Mesendoderm (in vitro differentiated cells): ENCODE results near the gene C15orf39.

Source experiments
- DNase-seq: peaks from one replicate; pipeline ENCODE4 v3.0.0; 2013
- H2AK5ac ChIP-seq: 2 replicates; pipeline ENCODE4 v1.6.1; 2013; ENCODE audit warnings: low read length, inconsistent platforms
- H2BK120ac ChIP-seq: 2 replicates; pipeline ENCODE4 v1.6.1; 2013; ENCODE audit warnings: low read depth, mild to moderate bottlenecking, low read length, moderate library complexity, mixed read lengths
- H2BK15ac ChIP-seq: replicated peaks from 2 replicates; pipeline ENCODE4 v1.6.1; 2013; ENCODE audit warnings: low read depth, mild to moderate bottlenecking, moderate library complexity
- H2BK5ac ChIP-seq: 2 replicates; pipeline ENCODE4 v1.6.1; 2013; ENCODE audit warnings: low read length, inconsistent platforms
- H3K18ac ChIP-seq: 2 replicates; pipeline ENCODE4 v1.6.1; 2013; ENCODE audit warnings: mild to moderate bottlenecking, low read length, mixed read lengths
- H3K23ac ChIP-seq: one replicate; pipeline ENCODE4 v1.6.1; 2013; ENCODE audit warnings: low read length
- H3K27ac ChIP-seq: 2 replicates; pipeline ENCODE4 v1.5.1; 2013; ENCODE audit warnings: low read depth, mild to moderate bottlenecking, inconsistent platforms, low read length, moderate library complexity
- H3K27me3 ChIP-seq: 2 replicates; pipeline ENCODE4 v1.6.1; 2013; ENCODE audit warnings: low read length, control low read depth, mild to moderate bottlenecking, inconsistent platforms; ENCODE audit not compliant: insufficient read depth, poor library complexity
- H3K36me3 ChIP-seq: 2 replicates; pipeline ENCODE4 v1.6.1; 2013; ENCODE audit warnings: low read length, inconsistent platforms; ENCODE audit not compliant: control insufficient read depth, insufficient read depth
- H3K4ac ChIP-seq: one replicate; pipeline ENCODE4 v1.6.1; 2013; ENCODE audit warnings: low read depth, mild to moderate bottlenecking, low read length, moderate library complexity
- H3K4me1 ChIP-seq: 2 replicates; pipeline ENCODE4 v1.6.1; 2013; ENCODE audit warnings: low read depth, low read length, inconsistent platforms; ENCODE audit not compliant: control insufficient read depth
- H3K4me2 ChIP-seq: 2 replicates; pipeline ENCODE4 v1.6.1; 2013; ENCODE audit warnings: low read length
- H3K4me3 ChIP-seq: 2 replicates; pipeline ENCODE4 v1.5.1; 2013; ENCODE audit warnings: mild to moderate bottlenecking, low read length
- H3K56ac ChIP-seq: one replicate; pipeline ENCODE4 v1.6.1; 2013; ENCODE audit warnings: low read length
- H3K79me1 ChIP-seq: 2 replicates; pipeline ENCODE4 v1.6.1; 2013; ENCODE audit warnings: low read length, inconsistent platforms
- H3K79me2 ChIP-seq: 2 replicates; pipeline ENCODE4 v1.6.1; 2013; ENCODE audit warnings: mild to moderate bottlenecking, low read length; ENCODE audit not compliant: control insufficient read depth, insufficient read depth
- H3K9ac ChIP-seq: 2 replicates; pipeline ENCODE4 v1.6.1; 2013; ENCODE audit warnings: low read length, inconsistent platforms
- H4K5ac ChIP-seq: one replicate; pipeline ENCODE4 v1.6.1; 2013; ENCODE audit warnings: low read length
- H4K8ac ChIP-seq: one replicate; pipeline ENCODE4 v1.6.1; 2013; ENCODE audit warnings: low read depth, mild to moderate bottlenecking, control low read depth, low read length, moderate library complexity
- WGBS: extraction: QIAGEN DNeasy Blood & Tissue Kit; methylation state at CpG from one replicate; pipeline ENCODE4 v1.1.7; 2013; ENCODE audit warnings: low lambda C conversion rate, missing lambda C conversion rate; ENCODE audit not compliant: insufficient coverage; ENCODE audit errors: extremely low coverage; 5-methylcytosine and 5-hydroxymethylcytosine counted together

The C15orf39 gene

DNA sequence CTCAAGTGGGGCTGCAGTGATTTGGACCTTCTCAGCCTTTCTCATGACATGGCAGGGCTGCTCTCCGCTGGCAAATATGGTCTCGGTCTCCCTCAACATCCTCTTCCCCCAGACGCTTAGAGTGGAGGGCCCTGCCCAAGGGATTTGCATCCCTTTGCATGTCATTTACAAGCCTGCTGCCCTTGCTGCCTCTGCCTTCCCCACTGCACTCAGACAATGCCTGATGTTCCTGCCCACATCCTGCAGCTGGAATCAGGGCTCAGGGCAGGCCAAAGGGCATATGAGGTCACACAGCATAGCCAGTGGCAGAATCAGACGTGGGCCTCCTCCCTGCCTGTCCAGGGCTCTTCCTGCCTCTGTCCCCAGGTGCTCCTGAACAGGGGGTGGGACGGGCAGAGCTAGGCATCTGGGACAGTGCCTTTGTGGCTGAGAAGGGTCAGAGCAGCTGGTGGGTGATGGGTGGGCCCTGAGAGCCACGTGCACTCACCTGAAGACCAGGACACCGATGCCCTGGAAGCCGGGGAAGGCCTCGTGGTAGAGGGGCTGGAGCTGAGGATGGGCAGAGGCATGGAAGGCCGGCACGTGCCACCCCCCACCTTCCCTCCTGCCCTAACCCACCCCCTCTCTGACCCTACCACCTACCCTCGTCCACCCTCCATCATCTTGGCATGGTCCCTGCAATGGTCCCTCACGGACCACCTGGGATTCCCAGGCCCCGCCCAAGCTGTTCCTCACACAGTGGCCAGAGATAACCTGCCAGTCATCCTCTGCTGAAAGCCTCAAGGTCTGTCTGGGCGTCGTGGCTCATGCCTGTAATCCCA is 29.1 kb downstream of the C15orf39 start:
- no peak overlapping the region for H2BK5ac ChIP-seq
- H4K8ac ChIP-seq = no peak overlapping the region
- H3K27me3 ChIP-seq = no peaks in the 10 kb centered on the region
- H3K56ac ChIP-seq = no peak overlapping the region
- H3K9ac ChIP-seq = no peak overlapping the region
- H3K4me2 ChIP-seq = no peak overlapping the region
- H3K79me2 ChIP-seq = no peaks in the 10 kb centered on the region
- no peak overlapping the region for H3K18ac ChIP-seq
- H2BK15ac ChIP-seq = no peak overlapping the region
- peak; percentile 39 for DNase-seq
- H3K23ac ChIP-seq = no peak overlapping the region
- no peaks in the 10 kb centered on the region for H3K4me1 ChIP-seq
- WGBS = no CpG with 5 or more reads among the region's 16 CpGs
- no peak overlapping the region for H3K4ac ChIP-seq
- no peak overlapping the region for H3K27ac ChIP-seq
- no peak overlapping the region for H3K4me3 ChIP-seq
- H3K79me1 ChIP-seq = no peaks in the 10 kb centered on the region
- H2AK5ac ChIP-seq = no peak overlapping the region
- H4K5ac ChIP-seq = no peak overlapping the region
- H3K36me3 ChIP-seq = no peaks in the 10 kb centered on the region
- no peak overlapping the region for H2BK120ac ChIP-seq

DNA sequence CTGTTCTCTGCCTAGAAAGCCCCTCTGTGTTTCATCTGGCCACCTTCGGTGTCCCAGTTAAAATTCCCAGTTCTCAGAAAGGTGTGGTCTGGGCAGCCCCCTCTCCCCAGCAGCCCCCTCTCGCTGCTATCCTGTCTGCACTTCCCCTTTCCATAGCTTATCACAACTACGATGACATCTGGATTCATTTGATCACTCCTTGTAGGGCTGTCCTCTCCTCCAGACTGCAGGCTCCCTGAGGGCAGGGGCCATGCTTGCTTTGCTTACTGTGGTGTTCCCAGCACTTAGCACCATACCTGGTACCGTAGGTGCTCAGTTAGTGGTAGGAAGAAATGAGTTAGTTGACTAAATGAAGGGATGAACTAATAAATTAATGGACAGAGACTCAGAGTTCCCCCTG is 30.2 kb downstream of the C15orf39 start:
- no CpG with 5 or more reads among the region's 4 CpGs for WGBS
- no peak overlapping the region for H3K27ac ChIP-seq
- no peak overlapping the region for H3K4me3 ChIP-seq
- no peak overlapping the region for H3K56ac ChIP-seq
- no peak overlapping the region for H3K9ac ChIP-seq
- H2AK5ac ChIP-seq = no peak overlapping the region
- no peaks in the 10 kb centered on the region for H3K36me3 ChIP-seq
- H3K4me1 ChIP-seq = no peaks in the 10 kb centered on the region
- no peak overlapping the region for H3K23ac ChIP-seq
- no peaks in the 10 kb centered on the region for H3K79me2 ChIP-seq
- no peak overlapping the region for H3K18ac ChIP-seq
- no peak for DNase-seq
- no peak overlapping the region for H2BK120ac ChIP-seq
- no peak overlapping the region for H4K5ac ChIP-seq
- no peak overlapping the region for H2BK5ac ChIP-seq
- H3K4me2 ChIP-seq = no peak overlapping the region
- no peak overlapping the region for H2BK15ac ChIP-seq
- no peaks in the 10 kb centered on the region for H3K79me1 ChIP-seq
- H3K27me3 ChIP-seq = no peaks in the 10 kb centered on the region
- H4K8ac ChIP-seq = no peak overlapping the region
- H3K4ac ChIP-seq = no peak overlapping the region

DNA sequence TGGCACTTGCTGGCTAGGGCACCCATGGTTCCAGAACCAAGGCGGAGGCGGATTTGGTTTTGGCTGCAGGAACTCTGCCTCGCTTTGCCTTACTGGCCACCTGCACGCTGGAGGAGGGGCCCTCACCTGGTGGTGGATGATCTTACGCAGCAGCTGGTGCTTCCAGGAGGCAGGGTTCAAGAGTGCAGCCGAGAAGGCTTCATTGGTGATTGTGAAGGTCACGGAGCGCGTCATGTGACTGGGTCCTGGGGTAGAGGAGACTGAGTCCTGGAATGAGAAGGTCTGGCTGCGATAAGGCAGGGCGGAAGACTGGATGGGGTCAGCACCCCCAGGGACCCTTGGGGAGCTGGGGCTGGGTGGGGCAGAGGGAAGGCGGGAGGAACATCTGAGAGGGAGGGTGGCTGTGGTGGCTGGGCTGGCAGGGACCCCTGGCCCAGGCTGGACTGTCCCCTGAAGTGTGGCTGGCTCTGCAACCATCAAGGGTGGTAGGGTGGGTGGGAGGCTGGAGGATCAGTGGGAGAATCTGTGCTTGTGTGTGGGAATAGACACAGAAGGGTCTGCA is 30.7 kb downstream of the C15orf39 start:
- H3K18ac ChIP-seq = no peak overlapping the region
- H3K27ac ChIP-seq = no peak overlapping the region
- H3K79me1 ChIP-seq = no peaks in the 10 kb centered on the region
- no peak for DNase-seq
- H3K27me3 ChIP-seq = no peaks in the 10 kb centered on the region
- no peaks in the 10 kb centered on the region for H3K36me3 ChIP-seq
- H2BK120ac ChIP-seq = no peak overlapping the region
- H3K9ac ChIP-seq = no peak overlapping the region
- H3K79me2 ChIP-seq = no peaks in the 10 kb centered on the region
- H3K23ac ChIP-seq = no peak overlapping the region
- H2BK5ac ChIP-seq = no peak overlapping the region
- no peak overlapping the region for H2BK15ac ChIP-seq
- WGBS = no CpG with 5 or more reads among the region's 12 CpGs
- no peak overlapping the region for H3K4ac ChIP-seq
- no peak overlapping the region for H4K8ac ChIP-seq
- no peaks in the 10 kb centered on the region for H3K4me1 ChIP-seq
- no peak overlapping the region for H3K4me3 ChIP-seq
- no peak overlapping the region for H4K5ac ChIP-seq
- H3K4me2 ChIP-seq = no peak overlapping the region
- H3K56ac ChIP-seq = no peak overlapping the region
- no peak overlapping the region for H2AK5ac ChIP-seq

DNA sequence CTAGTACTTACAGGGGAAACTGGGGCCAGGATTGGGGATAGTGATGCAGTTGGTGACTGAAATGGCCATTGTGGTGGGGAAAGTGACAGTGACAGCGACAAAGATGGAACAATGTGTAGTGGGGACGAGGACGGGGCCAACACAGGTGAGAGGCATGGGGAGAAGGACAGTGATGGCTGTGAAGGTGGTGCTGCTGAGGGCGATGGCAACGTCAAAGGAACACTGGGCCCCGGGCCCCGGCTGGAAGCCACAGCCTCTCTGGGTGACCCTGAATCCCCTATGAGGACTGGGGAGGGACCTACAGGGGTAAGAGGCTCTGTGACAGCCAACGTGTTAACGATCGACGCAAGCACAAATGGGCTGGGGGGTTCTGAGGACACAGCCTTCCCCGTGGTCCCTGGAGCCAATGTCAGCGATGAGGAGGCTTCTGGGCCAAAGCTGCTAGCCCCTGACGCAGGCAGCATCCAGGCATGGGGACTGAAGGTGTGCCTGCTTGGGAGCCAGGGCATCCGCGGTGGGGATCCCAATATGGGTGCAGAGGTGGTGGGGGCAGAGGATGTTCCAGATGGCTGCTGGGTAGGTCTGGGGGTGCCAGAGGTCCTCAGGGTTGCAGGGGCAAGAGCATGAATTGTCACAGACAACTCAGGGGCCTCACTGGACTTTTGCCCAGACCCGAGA is 31.3 kb downstream of the C15orf39 start:
- Histone ChIP-seq H3K27ac (no peak overlapping the region), H3K56ac (no peak overlapping the region), H2BK120ac (no peak overlapping the region), H4K5ac (no peak overlapping the region), H4K8ac (no peak overlapping the region), H3K4me1 (no peaks in the 10 kb centered on the region), H3K27me3 (no peaks in the 10 kb centered on the region), H3K18ac (no peak overlapping the region), H3K79me1 (no peaks in the 10 kb centered on the region), H3K23ac (no peak overlapping the region), H3K4me3 (no peak overlapping the region), H3K4me2 (no peak overlapping the region), H2BK15ac (no peak overlapping the region), H3K36me3 (no peaks in the 10 kb centered on the region), H3K4ac (no peak overlapping the region), H3K79me2 (no peaks in the 10 kb centered on the region), H3K9ac (no peak overlapping the region), H2AK5ac (no peak overlapping the region), H2BK5ac (no peak overlapping the region)
- WGBS = no CpG with 5 or more reads among the region's 17 CpGs
- DNase-seq = no peak

DNA sequence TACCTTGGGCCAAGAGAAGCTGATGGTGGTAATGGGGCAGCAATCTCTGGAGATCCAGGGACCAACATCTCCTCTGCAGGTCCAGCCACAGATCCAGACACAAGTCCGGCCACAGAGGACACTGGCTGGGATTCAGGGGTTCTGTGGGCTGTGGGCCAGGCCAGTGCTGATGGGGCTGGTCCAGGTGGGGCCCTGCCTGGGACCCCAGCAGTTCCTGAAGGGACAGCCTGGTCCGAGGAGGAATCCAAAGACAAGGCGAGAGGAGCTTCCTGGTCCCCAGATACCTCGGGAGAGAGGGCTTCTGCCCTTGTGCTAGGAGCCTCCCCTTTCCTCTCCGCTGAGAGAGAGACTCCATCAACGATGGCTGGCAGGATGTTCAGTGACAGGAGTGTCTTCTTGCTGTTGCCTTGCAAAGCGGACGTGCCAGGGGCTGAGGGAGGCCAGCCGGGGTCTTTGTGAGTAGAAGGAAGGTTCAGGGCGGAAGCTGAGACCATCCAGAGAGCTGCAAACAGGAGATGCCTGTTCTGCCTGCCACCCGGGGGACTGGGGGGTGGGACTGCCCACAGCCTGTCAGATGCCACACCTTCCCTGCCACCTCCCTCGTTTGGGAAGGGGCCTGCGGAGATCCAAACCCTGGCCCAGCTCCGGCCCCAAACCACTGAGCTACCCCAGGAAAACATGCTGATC is 32.0 kb downstream of the C15orf39 start:
- Histone ChIP-seq H3K9ac (no peak overlapping the region), H3K4me3 (no peak overlapping the region), H3K79me2 (no peaks in the 10 kb centered on the region), H3K4me2 (no peak overlapping the region), H2BK120ac (no peak overlapping the region), H3K4ac (no peak overlapping the region), H3K18ac (no peak overlapping the region), H2BK15ac (no peak overlapping the region), H3K79me1 (no peaks in the 10 kb centered on the region), H3K36me3 (no peaks in the 10 kb centered on the region), H4K5ac (no peak overlapping the region), H2AK5ac (no peak overlapping the region), H2BK5ac (no peak overlapping the region), H3K27me3 (no peaks in the 10 kb centered on the region), H3K23ac (no peak overlapping the region), H4K8ac (no peak overlapping the region), H3K27ac (no peak overlapping the region), H3K4me1 (no peaks in the 10 kb centered on the region), H3K56ac (no peak overlapping the region)
- no peak for DNase-seq
- no CpG with 5 or more reads among the region's 14 CpGs for WGBS
